HepG2 (cell line): ENCODE data around the gene ZNF320. TPM values are rescaled to one million over a fixed set of nuclear protein-coding genes. Genes with fewer than 3 reads are reported as not detected.

Experiments used
- BHLHE40 ChIP-seq: IDR thresholded peaks from 2 replicates; pipeline ENCODE4 v1.6.1; 2011; ENCODE audit warnings: low read length, improper control_type of control experiment
- CTCF ChIP-seq: sonication (generic); formaldehyde crosslinking; IDR thresholded peaks from 2 replicates; pipeline ENCODE4 v1.5.0; 2020; ENCODE audit warnings: mild to moderate bottlenecking, missing genetic modification reagents, moderate library complexity
- DZIP1 ChIP-seq: sonication (generic); formaldehyde crosslinking; IDR thresholded peaks from 2 replicates; pipeline ENCODE4 v1.5.0; 2020; ENCODE audit warnings: mild to moderate bottlenecking, missing genetic modification reagents
- FLYWCH1 ChIP-seq: sonication (generic); formaldehyde crosslinking; IDR thresholded peaks from 2 replicates; pipeline ENCODE4 v1.8.1; 2023; ENCODE audit warnings: mild to moderate bottlenecking, missing genetic modification reagents
- GPN1 ChIP-seq: sonication (generic); formaldehyde crosslinking; IDR thresholded peaks from 2 replicates; pipeline ENCODE4 v1.5.1; 2020; ENCODE audit warnings: missing genetic modification reagents, borderline replicate concordance
- GTF3A ChIP-seq: sonication (generic); formaldehyde crosslinking; conservative IDR thresholded peaks from 2 replicates; pipeline ENCODE4 v1.4.0; 2020; ENCODE audit warnings: mild to moderate bottlenecking, missing genetic modification reagents
- HOXA7 ChIP-seq: sonication (generic); formaldehyde crosslinking; IDR thresholded peaks from 2 replicates; pipeline ENCODE4 v1.8.1; 2022; ENCODE audit warnings: mild to moderate bottlenecking, missing genetic modification reagents, moderate library complexity
- KAT8 ChIP-seq: IDR thresholded peaks from 2 replicates; pipeline ENCODE4 v1.6.1; 2016; ENCODE audit warnings: missing genetic modification reagents, missing compliant biosample characterization
- KDM4B ChIP-seq: sonication (generic); formaldehyde crosslinking; IDR thresholded peaks from 2 replicates; pipeline ENCODE4 v1.4.0; 2020; ENCODE audit warnings: missing genetic modification reagents
- LCORL ChIP-seq, 2 experiments: fragments of 450-650 bp in 1 of 2; sonication (generic) in 1 of 2; formaldehyde crosslinking in 1 of 2; IDR thresholded peaks; 2 replicates each; pipeline versions ENCODE4 v1.5.0 to v1.6.1; 2017 to 2020; ENCODE audit warnings: antibody characterized with exemption in 1 of 2, missing genetic modification reagents in 1 of 2
- MAZ ChIP-seq, 2 experiments: sonication (generic) in 1 of 2; formaldehyde crosslinking in 1 of 2; IDR thresholded peaks; 2 replicates each; pipeline versions ENCODE4 v1.5.0 to v1.6.1; 2012 to 2020; ENCODE audit warnings: low read depth in 2 of 2, mild to moderate bottlenecking in 2 of 2, borderline replicate concordance in 1 of 2, improper control_type of control experiment in 1 of 2, low read length in 1 of 2, missing genetic modification reagents in 1 of 2, moderate library complexity in 1 of 2
- MLXIP ChIP-seq: sonication (generic); formaldehyde crosslinking; IDR thresholded peaks from 2 replicates; pipeline ENCODE4 v1.9.0; 2021; ENCODE audit warnings: missing genetic modification reagents, borderline replicate concordance
- NPAS2 ChIP-seq: sonication (generic); formaldehyde crosslinking; IDR thresholded peaks from 2 replicates; pipeline ENCODE4 v1.8.0; 2022; ENCODE audit warnings: mild to moderate bottlenecking, missing genetic modification reagents, borderline replicate concordance
- SNRNP70 ChIP-seq: fragments of 200-400 bp; formaldehyde crosslinking; IDR thresholded peaks from 2 replicates; pipeline ENCODE4 v1.6.1; 2017; ENCODE audit warnings: mild to moderate bottlenecking, low read depth, low read length, moderate library complexity
- YEATS2 ChIP-seq: sonication (generic); formaldehyde crosslinking; IDR thresholded peaks from 2 replicates; pipeline ENCODE4 v1.4.0; 2020; ENCODE audit warnings: missing genetic modification reagents, borderline replicate concordance
- ZNF276 ChIP-seq: sonication (generic); formaldehyde crosslinking; IDR thresholded peaks from 2 replicates; pipeline ENCODE4 v1.4.0; 2020; ENCODE audit warnings: mild to moderate bottlenecking, low read depth, missing genetic modification reagents
- ZNF644 ChIP-seq: IDR thresholded peaks from 2 replicates; pipeline ENCODE4 v1.6.1; 2016; ENCODE audit warnings: low read depth
- ZNF841 ChIP-seq: sonication (generic); formaldehyde crosslinking; IDR thresholded peaks from 2 replicates; pipeline ENCODE4 v1.8.1; 2023; ENCODE audit warnings: missing genetic modification reagents, borderline replicate concordance
- ZSCAN9 ChIP-seq: IDR thresholded peaks from 2 replicates; pipeline ENCODE4 v1.6.1; 2016; ENCODE audit warnings: borderline replicate concordance
- polyA plus RNA-seq, 8 experiments: library from polyadenylated mRNA; depleted of rRNA in 3 of 8; stranded (reverse) in 7 of 8; unstranded in 1 of 8; fragments of >200 nt; fragmentation: Illumina TruSeq in 4 of 8; extraction: Trizol in 4 of 8; gene quantifications; 2 replicates each; pipeline versions ENCODE4 v1.2.1 to v1.2.3, GENCODE V29; 2011 to 2016; ENCODE audit warnings: low read depth in 4 of 8, missing spikeins in 1 of 8, mixed read lengths in 1 of 8; ENCODE audit not compliant: insufficient read depth in 1 of 8
- total RNA-seq, 5 experiments: library from RNA; depleted of rRNA; stranded (reverse); fragments of >200 nt; fragmentation: Illumina TruSeq; extraction: Trizol; gene quantifications; 2 replicates each; pipeline ENCODE4 v1.2.3, GENCODE V29; 2016; ENCODE audit warnings: low read depth in 1 of 5

ZNF320 gene
- total and polyA plus RNA-seq, 2 of the 13 experiments (the other 11 are each of a cell fraction or from before 2014, with no cell fraction given), result 0.49 TPM; not detected in 1

- TF ChIP-seq NPAS2 (CRISPR knock-in tag), result no peak
- TF ChIP-seq KDM4B (CRISPR knock-in tag), result no peak
- no peak for TF ChIP-seq LCORL (IDR thresholded peaks at IDR 0.05)
- 0 out of 2 replicates have a peak, but pooled peaks have one; percentile 21 for TF ChIP-seq LCORL (CRISPR knock-in tag; IDR thresholded peaks at IDR 0.05)
- TF ChIP-seq FLYWCH1 (CRISPR knock-in tag), result no peak
- no peak for TF ChIP-seq HOXA7 (CRISPR knock-in tag)
- no peak for TF ChIP-seq GPN1 (CRISPR knock-in tag)
- no peak for TF ChIP-seq ZNF644 (CRISPR knock-in tag)
- no peak for TF ChIP-seq MLXIP (CRISPR knock-in tag)
- no peak for TF ChIP-seq DZIP1 (CRISPR knock-in tag)
- TF ChIP-seq SNRNP70, result no peak
- TF ChIP-seq GTF3A (CRISPR knock-in tag), result no peak
- no peak for TF ChIP-seq YEATS2 (CRISPR knock-in tag)
- TF ChIP-seq ZSCAN9, result no peak
- TF ChIP-seq BHLHE40, result no peak
- TF ChIP-seq CTCF, result no peak
- no peak for TF ChIP-seq MAZ (IDR thresholded peaks at IDR 0.05; ENCODE audit: borderline replicate concordance, low read depth, low read length)
- TF ChIP-seq MAZ (CRISPR knock-in tag; IDR thresholded peaks at IDR 0.05; ENCODE audit: low read depth), result no peak
- TF ChIP-seq ZNF841 (CRISPR knock-in tag), result no peak
- TF ChIP-seq ZNF276 (CRISPR knock-in tag), result no peak
- peak; percentile 38; the same call in 1 of the 2 replicates for TF ChIP-seq KAT8 (CRISPR knock-in tag)
Measured at GRCh38 chr19:52922841-52923777, 25.7 kb upstream of the ZNF320 start, which contains the start of gene ZNF888 (continued).
